Glomerular visceral epithelial cell (primary cell): ENCODE results near the gene ST3GAL3.
"Not testable (repeated sequence)": the region's sequence is repeated elsewhere in the genome, so short reads cannot be mapped to it uniquely, and the experiment has no call there.

ENCODE experiments used
- DNase-seq: peaks from one replicate; pipeline ENCODE4 v3.0.0-alpha.2; 2016; ENCODE audit errors: extremely low spot score

Gene ST3GAL3

GRCh38 chr1:43822040-43822690 lies 114.8 kb downstream of the ST3GAL3 start:
- peak; percentile 92 for DNase-seq

DNA sequence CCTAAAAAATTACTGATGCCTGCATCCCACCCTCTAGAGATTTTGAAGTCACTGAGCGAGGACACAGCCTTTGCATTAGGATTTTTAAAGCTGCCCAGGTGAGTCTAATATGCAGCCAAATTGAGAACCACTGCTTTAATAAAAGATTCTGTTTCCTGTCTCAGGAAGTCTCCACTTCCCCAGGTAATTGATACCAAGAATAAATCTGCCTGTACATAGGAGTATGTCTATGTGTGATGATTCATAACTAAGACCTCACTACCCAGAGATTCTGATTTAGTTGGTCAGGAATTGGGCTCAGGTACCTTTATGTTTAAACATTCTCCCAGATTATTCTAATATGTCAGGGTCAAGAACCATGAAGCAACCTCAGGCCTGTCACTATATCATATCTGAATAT lies 117.5 kb downstream of the ST3GAL3 start:
- DNase-seq, result no peak

DNA sequence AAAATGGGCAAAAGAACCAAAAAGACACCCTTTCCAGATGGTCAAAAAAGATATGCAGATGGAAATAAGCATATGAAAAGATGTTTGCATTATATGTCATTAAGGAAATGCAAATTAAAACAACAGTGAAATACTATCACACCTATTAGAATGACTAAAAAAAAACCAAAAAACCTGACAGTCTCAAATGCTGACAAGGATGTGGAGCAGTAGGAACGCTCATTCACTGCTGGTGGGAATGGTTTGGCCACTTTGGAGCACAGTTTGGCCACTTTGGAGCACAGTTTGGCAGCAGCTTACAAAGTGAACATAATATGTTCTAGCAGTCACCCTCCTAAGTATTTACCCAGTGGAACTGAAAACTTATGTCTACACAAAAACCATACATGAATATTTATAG lies 121.2 kb downstream of the ST3GAL3 start:
- no peak for DNase-seq

- no peak for DNase-seq
These were observed 123.5 kb downstream of the ST3GAL3 start for GRCh38 chr1:43830802-43831201.

DNA sequence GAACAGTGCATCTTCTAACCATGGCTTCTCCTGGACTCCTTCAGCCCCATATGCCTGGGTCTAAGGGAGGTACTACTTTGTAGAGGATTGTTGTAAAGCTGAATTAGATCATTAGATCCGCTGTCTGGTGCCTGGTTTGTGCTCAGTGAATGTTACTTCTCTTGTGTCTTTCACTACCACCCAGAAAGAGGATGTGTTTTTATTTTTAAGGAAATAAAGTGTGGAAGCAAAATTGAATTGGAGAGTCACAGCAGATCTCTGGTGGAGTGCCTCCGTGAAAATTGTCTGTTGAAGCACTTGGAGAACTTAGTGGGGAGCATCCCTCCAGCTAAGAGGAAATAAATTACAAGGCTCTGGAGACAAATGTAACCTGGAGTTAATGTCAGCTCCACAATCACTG lies 124.5 kb downstream of the ST3GAL3 start:
- DNase-seq, result no peak

- DNase-seq, result no peak
These were observed 124.9 kb downstream of the ST3GAL3 start for GRCh38 chr1:43832255-43832654.

DNA sequence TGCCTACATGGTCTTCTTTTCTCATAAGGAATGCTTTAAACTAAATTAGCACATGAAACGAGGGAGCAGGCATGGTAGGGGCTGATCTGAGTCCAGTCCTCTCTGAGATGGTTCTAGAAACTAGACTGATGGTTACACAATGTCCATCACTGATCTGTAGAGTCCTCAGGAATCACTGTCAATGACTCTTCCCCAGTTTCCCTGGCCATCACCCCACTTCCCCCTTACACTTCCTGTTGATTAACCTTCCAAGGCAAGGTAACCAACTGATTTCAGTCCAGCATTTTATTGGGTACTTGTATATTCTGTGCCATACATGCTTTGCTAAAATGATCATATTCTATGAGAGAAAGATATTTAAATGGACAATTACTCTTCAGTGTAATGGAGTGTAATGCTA lies 125.7 kb downstream of the ST3GAL3 start:
- no peak for DNase-seq

DNA sequence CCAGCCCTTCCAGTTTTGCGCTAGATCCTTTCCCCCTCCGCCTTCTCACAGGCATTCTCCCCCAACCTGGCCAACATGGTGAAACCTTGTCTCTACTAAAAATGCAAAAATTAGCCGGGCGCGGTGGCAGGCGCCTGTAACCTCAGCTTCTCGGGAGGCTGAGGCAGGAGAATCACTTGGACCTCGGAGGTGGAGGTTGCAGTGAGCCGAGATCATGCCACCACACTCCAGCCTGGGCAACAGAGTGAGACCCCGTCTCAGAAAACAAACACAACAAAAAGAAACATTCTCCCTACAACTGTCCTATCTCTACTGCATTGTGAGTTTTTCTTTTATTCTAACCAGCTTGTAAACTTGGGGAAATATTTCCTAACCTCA lies 126.6 kb downstream of the ST3GAL3 start:
- DNase-seq, result not testable (repeated sequence)

DNA sequence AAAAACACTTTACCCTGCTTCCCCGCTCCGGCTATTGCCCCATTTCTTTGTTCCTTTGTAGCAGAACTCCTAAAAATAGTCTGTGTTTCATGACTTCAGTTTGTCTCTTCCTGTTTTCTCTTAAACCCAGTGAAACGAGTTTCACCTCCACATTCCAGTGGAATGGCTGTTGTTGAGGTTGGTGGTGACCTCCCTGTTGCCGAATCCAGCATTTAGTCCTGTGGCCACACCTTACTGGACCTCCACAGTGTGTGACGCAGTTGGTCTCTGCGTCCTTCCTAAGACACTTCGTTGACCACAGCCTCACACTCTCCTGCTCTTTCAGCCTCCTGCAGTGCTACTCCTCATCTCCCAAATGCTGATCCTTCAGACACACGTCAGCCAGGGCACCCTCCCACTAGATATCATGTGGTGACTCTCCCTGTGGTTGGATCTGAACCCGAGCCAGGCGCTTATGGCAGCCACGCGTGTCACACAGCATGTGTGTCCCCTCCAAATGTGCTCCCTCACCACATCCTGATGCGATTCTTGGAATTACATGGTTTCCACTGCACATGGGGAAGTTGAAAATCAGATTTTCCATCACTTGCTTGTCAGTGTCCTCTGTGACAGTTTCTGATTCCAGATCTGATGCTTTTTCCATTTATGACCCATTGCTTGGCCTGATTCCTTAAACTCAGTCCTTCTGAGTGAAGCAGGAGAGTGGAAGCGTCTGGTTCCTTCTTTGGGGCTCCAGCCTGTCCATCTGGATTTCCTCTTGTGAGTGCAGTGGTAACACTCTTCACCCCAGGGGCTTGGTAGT lies 127.1 kb downstream of the ST3GAL3 start:
- peak; percentile 96 for DNase-seq

DNA sequence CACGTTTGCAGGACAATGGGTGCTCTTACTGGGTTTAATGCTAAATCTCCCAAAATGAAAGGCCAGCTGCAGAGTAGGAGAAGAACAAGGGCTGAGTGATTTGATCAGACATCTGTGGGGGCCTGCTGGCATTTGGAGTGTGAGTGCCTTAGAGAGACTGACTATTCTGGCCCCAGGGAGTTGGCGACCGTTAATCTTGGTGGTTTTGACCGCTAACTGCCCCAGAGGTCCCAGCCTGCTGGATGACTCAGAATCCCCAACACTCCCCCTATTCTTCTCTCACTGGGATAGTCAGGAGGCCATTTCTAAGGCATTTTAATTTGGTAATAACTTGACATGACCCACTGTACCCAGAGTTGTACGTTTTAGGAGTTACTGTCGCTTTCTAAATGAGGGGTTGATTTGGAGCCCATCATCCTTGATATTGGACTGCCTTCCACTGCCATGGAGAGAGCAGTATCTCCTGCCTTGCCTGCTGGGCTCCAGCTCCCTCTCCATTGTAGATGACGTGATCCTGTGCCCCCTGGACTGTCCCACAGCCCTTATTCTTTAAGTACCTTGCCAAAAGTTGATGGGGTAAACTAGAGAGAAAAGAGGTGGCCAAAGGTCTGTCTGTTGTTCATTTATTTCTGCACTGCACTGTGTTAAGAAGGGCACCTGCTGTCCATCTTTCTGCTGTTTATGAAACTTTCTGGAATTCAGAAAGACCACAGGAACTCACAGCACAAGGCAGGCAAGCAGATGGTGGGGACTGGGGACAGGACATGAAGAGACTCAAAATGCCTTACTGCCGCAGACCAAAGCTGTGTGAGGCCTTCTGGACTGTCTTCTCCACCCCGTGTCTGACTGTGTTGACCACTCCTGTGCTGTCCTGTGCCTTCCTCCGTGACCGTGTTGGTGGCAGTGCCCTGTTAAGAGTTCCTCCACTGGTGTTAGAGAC lies 128.0 kb downstream of the ST3GAL3 start:
- peak; percentile 94 for DNase-seq

- peak; percentile 97 for DNase-seq
These were observed 129.1 kb downstream of the ST3GAL3 start for GRCh38 chr1:43836267-43836951.

DNA sequence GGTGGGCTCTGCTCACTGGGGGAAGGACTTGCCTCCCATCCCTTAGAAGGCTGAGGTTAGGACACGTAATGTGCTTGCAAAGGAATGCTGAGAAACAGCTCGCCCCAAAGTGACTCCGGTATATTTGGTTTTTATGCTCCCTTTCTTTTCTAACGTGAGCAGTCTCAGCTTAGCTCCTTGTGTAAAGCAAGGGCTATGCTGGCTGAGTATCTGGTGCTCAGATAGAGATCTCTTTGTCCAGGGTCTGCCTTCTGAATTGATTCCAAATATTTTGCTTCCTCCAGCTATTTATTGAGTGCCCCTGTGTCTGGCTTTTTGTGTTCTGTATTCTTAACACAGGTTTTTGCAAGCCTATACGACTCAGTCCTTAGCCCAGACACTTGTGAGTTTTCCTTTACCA lies 131.7 kb downstream of the ST3GAL3 start:
- DNase-seq, result no peak

GRCh38 chr1:43841321-43842174 lies 134.2 kb downstream of the ST3GAL3 start:
- no peak for DNase-seq

DNA sequence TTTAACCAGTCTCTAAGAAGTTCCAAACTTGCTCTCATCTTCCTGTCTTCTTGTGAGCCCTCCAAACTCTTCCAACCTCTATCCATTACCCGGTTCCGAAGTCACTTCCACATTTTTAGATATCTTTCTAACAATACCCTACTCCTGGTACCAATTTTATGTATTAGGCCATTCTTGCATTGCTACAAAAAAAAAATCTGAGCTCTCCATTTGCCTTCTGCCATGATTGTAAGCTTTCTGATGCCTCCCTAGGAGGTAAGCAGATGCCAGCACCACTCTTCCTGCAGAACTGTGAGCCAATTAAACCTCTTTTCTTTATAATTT lies 134.8 kb downstream of the ST3GAL3 start:
- DNase-seq, result no peak

DNA sequence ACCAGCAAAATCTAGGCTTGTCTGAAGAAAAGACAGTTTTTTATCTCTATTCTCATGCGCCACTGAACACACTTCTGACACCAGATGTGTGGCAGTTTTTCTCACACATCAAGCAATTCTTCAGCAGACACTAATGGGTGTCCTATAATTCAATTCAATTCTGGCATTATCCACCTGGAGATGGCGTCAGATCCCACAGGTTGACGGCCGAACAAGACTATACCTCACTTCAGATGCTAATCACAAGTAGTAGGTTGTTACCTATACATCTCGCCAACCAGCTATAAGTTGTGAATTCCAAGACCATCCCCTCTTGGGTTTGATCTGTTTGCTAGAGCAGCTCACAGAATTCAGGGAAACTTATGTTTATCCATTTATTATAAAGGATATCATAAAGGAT lies 136.3 kb downstream of the ST3GAL3 start:
- DNase-seq, result no peak

DNA sequence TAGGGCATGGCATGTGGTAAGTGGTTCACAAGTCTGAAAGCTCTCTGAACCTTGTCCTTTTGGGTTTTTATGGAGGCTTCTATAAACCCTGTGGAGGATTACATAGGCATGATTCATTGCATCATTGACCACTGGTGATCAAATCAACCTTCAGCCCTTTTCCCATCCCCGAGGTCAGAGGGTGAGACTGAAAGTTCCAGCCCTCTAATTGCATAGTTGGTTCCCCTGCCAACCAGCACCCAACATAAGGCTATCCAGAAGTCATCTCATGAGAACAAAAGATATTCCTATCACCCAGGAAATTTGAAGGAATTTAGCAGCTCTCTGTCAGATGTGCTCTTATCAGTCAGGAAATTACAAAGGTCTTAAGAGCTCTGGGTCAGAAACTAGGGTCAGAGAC lies 136.8 kb downstream of the ST3GAL3 start:
- DNase-seq, result peak; percentile 77

- DNase-seq, result no peak
These were observed 140.0 kb downstream of the ST3GAL3 start for GRCh38 chr1:43847290-43847689.

DNA sequence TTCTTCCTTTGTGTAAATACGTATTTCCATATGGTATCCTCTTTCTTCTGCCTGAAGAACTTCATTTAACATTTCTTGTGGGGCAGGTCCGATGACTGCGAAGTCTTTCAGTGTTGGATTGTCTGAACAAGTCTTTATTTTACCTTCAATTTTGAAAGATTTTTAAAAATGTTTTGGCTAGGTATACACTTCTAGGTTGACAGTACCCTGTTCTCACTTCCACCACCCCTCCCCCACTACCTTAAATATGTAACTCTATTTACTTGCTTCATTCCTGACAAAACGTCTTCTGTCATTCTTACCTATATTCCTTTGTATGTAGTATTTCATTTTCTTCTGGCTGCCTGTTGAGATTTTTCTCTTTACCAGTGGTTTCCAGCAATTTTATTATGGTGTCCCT lies 140.5 kb downstream of the ST3GAL3 start:
- DNase-seq, result no peak

DNA sequence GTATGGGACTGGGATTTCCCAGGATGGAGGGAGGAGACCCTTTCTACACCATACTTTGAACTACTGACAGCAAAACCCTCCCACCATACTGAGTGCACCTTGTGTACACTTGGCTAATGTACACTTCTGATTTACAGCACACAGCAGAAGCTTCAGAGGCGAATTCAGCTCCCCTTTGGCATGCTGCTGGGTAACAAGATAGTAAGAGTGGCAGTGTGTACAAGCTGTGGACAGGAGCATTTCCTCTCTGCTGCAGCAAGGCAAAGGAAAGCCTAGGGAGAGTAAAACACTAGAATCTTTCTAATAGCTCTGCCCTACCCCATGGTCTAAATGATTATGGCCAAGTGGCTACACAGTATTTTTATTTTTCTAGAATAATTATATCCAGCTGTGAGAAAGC lies 142.3 kb downstream of the ST3GAL3 start:
- no peak for DNase-seq

DNA sequence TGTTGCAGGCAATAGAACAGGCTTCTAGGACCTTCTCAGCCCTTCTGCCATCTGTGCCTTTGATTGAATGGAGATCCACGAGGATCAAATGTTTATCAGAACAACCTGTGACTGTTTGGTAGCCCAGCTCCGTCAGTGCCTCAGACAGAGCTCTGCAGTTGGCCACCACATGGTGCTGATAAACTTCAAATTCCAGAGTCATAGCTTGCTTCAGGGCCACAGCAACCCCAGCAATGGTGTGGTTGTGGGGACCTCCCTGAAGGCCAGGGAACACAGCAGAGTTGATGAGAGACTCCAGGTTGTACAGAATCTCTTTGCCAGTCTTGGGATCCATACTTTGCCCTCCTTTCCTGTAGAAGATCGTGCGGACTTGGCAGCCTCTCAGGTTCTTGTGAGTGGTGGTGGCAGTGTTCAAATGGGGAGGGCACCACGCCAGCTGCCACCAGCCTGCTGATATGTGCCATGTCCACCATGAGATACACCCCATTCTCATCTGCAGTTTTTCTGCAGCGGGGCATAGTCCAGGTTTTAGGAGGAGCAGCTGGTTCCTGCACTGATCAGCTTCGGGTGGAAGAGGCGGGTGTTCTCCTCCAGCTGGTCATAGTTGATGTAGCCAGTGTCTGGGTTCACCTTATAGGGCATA lies 143.4 kb downstream of the ST3GAL3 start:
- DNase-seq, result no peak
